Immature natural killer cell (primary cell): ENCODE data around the gene CRABP1. TPM values are rescaled to one million over a fixed set of nuclear protein-coding genes. Genes with fewer than 3 reads are reported as not detected.

Experiments
- DNase-seq, 3 donors: peaks; one replicate each; pipeline ENCODE4 v3.0.0; 2022; ENCODE audit warnings: mixed read lengths in 1 of 3
- H3K27ac Mint-ChIP-seq, 6 donors: one replicate each; pipeline ENCODE4 v1.8.0; 2020; ENCODE audit warnings: mixed read lengths in 6 of 6, mild to moderate bottlenecking in 5 of 6, inconsistent platforms in 4 of 6, moderate library complexity in 3 of 6
- H3K27me3 Mint-ChIP-seq, 3 donors: one replicate each; pipeline ENCODE4 v1.8.0; 2020 to 2021; ENCODE audit warnings: low read depth in 3 of 3, mild to moderate bottlenecking in 3 of 3, mixed read lengths in 3 of 3, moderate library complexity in 3 of 3, inconsistent platforms in 1 of 3
- H3K36me3 Mint-ChIP-seq, 3 donors: one replicate each; pipeline ENCODE4 v1.8.0; 2020; ENCODE audit warnings: mixed read lengths in 3 of 3, inconsistent platforms in 2 of 3, mild to moderate bottlenecking in 2 of 3
- H3K4me1 Mint-ChIP-seq, 2 donors: one replicate each; pipeline ENCODE4 v1.8.0; 2020; ENCODE audit warnings: inconsistent platforms in 2 of 2, mild to moderate bottlenecking in 2 of 2, mixed read lengths in 2 of 2, moderate library complexity in 1 of 2
- H3K4me3 Mint-ChIP-seq, 5 donors: one replicate each; pipeline ENCODE4 v1.8.0; 2020; ENCODE audit warnings: mild to moderate bottlenecking in 5 of 5, mixed read lengths in 5 of 5, inconsistent platforms in 3 of 5, moderate library complexity in 3 of 5
- H3K9me3 Mint-ChIP-seq, 6 donors: one replicate each; pipeline ENCODE4 v1.8.0; 2020; ENCODE audit warnings: mild to moderate bottlenecking in 6 of 6, mixed read lengths in 6 of 6, inconsistent platforms in 4 of 6, moderate library complexity in 3 of 6
- polyA plus RNA-seq, 3 donors: library from polyadenylated mRNA; unstranded; fragments of 300-500 nt; fragmentation: Illumina TruSeq; gene quantifications; one replicate each; pipeline ENCODE4 v1.2.3, GENCODE V29; 2021

Gene CRABP1
- polyA plus RNA-seq, 3 donors from 2014 or later = not detected

GRCh38 chr15:78322724-78323521, 17.2 kb upstream of the CRABP1 start:
- no peaks in the 10 kb centered on the region for H3K9me3 Mint-ChIP-seq
- no peaks in the 10 kb centered on the region for H3K4me1 Mint-ChIP-seq
- H3K27me3 Mint-ChIP-seq = peaks cover 0 to 3% (median 2%) of the 10 kb centered on the region in 3 donors
- H3K27ac Mint-ChIP-seq = no peak overlapping the region
- no peaks in the 10 kb centered on the region for H3K36me3 Mint-ChIP-seq
- DNase-seq = no peak
- no peak overlapping the region for H3K4me3 Mint-ChIP-seq

- Mint-ChIP-seq H3K4me3 (no peak overlapping the region), H3K4me1 (no peaks in the 10 kb centered on the region), H3K27ac (no peak overlapping the region), H3K27me3 (peaks cover 0 to 3% (median 1%) of the 10 kb centered on the region in 3 donors), H3K36me3 (no peaks in the 10 kb centered on the region), H3K9me3 (no peaks in the 10 kb centered on the region)
- DNase-seq = no peak
These were observed 16.5 kb upstream of the CRABP1 start for GRCh38 chr15:78323693-78324092.

DNA sequence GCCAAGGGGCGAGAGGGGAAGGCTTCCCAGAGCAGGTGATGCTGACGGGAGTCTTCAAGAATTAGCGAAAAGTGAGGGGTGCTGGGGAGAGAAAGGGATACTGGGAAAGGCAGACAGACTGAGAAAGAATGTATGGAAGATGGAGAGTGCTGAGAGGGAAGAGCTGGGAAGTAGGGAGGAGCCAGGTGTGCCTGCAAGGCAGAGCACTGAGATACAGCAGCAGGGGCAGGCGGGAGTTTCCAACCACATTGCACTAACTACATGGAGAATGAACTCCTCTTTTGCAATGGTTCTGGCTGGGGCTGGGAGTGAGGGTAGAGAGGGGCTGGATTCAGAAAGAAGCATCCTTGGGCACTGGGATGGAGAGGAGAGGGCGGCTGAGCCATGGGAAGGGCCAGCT, 16.0 kb upstream of the CRABP1 start:
- Mint-ChIP-seq H3K27me3 (peaks cover 0 to 3% (median 1%) of the 10 kb centered on the region in 3 donors), H3K27ac (no peak overlapping the region), H3K4me3 (no peak overlapping the region), H3K4me1 (no peaks in the 10 kb centered on the region), H3K36me3 (no peaks in the 10 kb centered on the region), H3K9me3 (no peaks in the 10 kb centered on the region)
- no peak for DNase-seq

DNA sequence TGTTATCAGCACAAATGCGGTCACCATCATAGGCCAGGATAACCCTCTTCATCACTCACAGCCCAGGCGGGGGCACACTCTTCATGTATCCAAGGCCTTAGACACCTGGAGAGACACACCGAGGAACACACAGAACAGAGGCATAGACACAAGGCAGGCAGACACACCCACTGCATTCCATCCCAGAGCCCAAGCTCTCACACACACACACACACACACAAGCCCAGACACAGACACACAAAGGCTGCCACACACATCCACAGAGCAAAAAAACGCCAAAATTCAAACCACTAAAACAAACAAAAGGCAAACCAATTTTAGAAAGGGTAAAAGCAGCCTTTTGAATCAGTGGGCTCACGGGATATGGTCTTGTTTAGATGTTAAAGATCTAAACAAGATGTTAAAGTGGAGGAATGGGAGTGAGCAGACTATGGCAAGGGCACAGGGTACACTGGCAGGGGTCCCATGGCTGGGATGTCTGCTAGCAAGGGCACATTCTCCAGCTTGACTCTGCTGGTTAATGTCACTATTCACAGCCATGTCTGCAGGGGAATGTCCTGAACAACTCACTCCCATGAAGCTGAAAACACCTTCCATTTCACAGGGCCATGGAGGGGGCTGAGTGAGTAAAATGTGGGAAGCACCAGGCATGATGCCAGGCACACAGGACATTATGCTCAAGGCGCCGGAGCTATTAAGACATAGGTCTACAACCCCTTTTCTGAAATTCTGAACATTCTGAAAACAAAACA, 14.9 kb upstream of the CRABP1 start:
- Mint-ChIP-seq H3K27ac (no peak overlapping the region), H3K9me3 (no peaks in the 10 kb centered on the region), H3K4me1 (no peaks in the 10 kb centered on the region), H3K36me3 (no peaks in the 10 kb centered on the region), H3K27me3 (peaks cover 0 to 3% (median 3%) of the 10 kb centered on the region in 3 donors), H3K4me3 (no peak overlapping the region)
- DNase-seq = no peak

- no peak overlapping the region for H3K4me3 Mint-ChIP-seq
These were observed 12.7 kb upstream of the CRABP1 start for GRCh38 chr15:78327466-78327865.

GRCh38 chr15:78329625-78330024, 10.5 kb upstream of the CRABP1 start:
- DNase-seq = no peak
- H3K4me1 Mint-ChIP-seq = no peaks in the 10 kb centered on the region
- no peak overlapping the region for H3K4me3 Mint-ChIP-seq
- peaks cover 3 to 7% (median 3%) of the 10 kb centered on the region in 3 donors for H3K27me3 Mint-ChIP-seq
- no peaks in the 10 kb centered on the region for H3K9me3 Mint-ChIP-seq
- H3K27ac Mint-ChIP-seq = no peak overlapping the region
- H3K36me3 Mint-ChIP-seq = no peaks in the 10 kb centered on the region

More at GRCh38 chr15:78327466-78327865, 12.7 kb upstream of the CRABP1 start:
- Mint-ChIP-seq H3K9me3 (no peaks in the 10 kb centered on the region), H3K36me3 (no peaks in the 10 kb centered on the region), H3K27ac (no peak overlapping the region), H3K27me3 (peaks cover 0 to 4% (median 3%) of the 10 kb centered on the region in 3 donors), H3K4me1 (no peaks in the 10 kb centered on the region)
- DNase-seq = no peak

GRCh38 chr15:78334845-78335244, 5.3 kb upstream of the CRABP1 start:
- peaks cover 0 to 5% (median 0%) of the 10 kb centered on the region in 3 donors for H3K36me3 Mint-ChIP-seq
- peaks cover 0 to 10% (median 7%) of the 10 kb centered on the region in 3 donors for H3K27me3 Mint-ChIP-seq
- no peaks in the 10 kb centered on the region for H3K9me3 Mint-ChIP-seq
- no peak for DNase-seq
- H3K4me1 Mint-ChIP-seq = no peaks in the 10 kb centered on the region
- H3K27ac Mint-ChIP-seq = no peak overlapping the region
- no peak overlapping the region for H3K4me3 Mint-ChIP-seq

DNA sequence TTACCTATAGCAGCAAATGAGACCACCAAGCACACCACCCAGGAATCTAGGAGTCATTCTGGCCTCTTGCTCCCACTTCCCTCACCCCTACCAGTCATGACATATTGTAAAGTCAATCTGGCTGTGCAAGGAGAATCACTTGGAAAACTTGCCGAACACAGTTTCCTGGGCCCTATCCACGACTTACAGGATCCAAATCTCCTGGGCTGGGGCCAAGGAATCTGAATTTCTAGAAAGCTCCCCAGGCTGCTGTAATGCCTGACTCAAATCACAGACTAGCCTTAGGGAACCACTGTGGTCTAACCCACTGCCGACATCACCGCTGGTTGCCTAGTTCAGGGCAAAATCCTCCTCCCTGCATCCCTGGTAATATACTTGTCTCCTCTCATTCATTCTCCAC, 4.2 kb upstream of the CRABP1 start:
- no peak overlapping the region for H3K4me3 Mint-ChIP-seq
- peaks cover 2 to 10% (median 10%) of the 10 kb centered on the region in 3 donors for H3K27me3 Mint-ChIP-seq
- H3K9me3 Mint-ChIP-seq = no peaks in the 10 kb centered on the region
- no peaks in the 10 kb centered on the region for H3K4me1 Mint-ChIP-seq
- no peak overlapping the region for H3K27ac Mint-ChIP-seq
- no peak for DNase-seq
- H3K36me3 Mint-ChIP-seq = peaks cover 0 to 5% (median 0%) of the 10 kb centered on the region in 3 donors

GRCh38 chr15:78338781-78339180, 1.4 kb upstream of the CRABP1 start:
- H3K9me3 Mint-ChIP-seq = no peaks in the 10 kb centered on the region
- H3K27me3 Mint-ChIP-seq = peaks cover 2 to 9% (median 7%) of the 10 kb centered on the region in 3 donors
- no peak overlapping the region for H3K4me3 Mint-ChIP-seq
- H3K27ac Mint-ChIP-seq = no peak overlapping the region
- peaks cover 0 to 5% (median 0%) of the 10 kb centered on the region in 3 donors for H3K36me3 Mint-ChIP-seq
- H3K4me1 Mint-ChIP-seq = no peaks in the 10 kb centered on the region
- DNase-seq = no peak

DNA sequence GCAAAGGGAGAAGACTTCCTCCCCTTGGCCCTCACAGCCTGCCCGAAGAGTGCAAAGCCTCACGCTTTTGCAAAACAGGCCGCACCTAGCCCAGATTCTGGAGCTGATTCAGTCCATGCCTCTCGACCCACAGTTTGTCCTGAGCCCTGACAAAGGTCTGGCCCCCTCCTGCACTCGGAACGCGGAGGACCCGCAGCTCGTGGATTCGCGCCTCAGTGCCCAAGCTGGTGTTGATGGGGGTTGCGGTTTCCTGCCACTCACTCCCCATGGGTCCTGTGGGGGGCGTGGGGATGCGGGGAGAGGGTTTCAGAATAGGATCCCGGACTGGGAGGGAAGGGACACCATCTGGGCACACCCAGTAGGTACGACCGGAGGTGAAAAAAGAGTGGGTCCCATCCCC, 594 bp upstream of the CRABP1 start:
- Mint-ChIP-seq H3K36me3 (peaks cover 0 to 5% (median 0%) of the 10 kb centered on the region in 3 donors), H3K27ac (no peak overlapping the region), H3K4me3 (no peak overlapping the region), H3K4me1 (no peaks in the 10 kb centered on the region), H3K9me3 (no peaks in the 10 kb centered on the region), H3K27me3 (peaks cover 2 to 9% (median 7%) of the 10 kb centered on the region in 3 donors)
- no peak for DNase-seq

- H3K27me3 Mint-ChIP-seq = peaks cover 2 to 11% (median 9%) of the 10 kb centered on the region in 3 donors
These were observed 1.2 kb downstream of the CRABP1 start for GRCh38 chr15:78341057-78341987.

DNA sequence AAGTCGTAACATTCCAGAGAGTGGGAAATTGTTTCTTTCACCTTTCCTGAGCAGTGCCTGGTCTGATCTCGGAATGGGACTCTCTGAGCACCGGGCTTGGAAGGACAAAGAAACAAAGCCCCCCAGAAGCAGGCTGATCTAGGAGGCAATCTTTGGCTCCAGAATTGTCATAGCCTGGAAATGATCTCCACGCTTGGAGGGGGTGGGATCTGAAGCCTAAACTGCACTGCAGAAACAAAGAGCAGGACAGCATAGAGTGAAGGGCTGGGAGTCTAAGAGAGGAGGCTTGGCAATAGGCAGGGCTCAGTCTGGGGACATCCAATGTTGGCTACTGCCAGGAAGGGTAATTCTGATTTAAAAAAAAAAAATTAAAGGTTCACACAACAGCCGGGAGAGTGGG, 1.9 kb downstream of the CRABP1 start:
- H3K27me3 Mint-ChIP-seq = peaks cover 2 to 14% (median 9%) of the 10 kb centered on the region in 3 donors
- H3K27ac Mint-ChIP-seq = no peak overlapping the region
- H3K9me3 Mint-ChIP-seq = no peaks in the 10 kb centered on the region
- H3K4me3 Mint-ChIP-seq = no peak overlapping the region
- no peaks in the 10 kb centered on the region for H3K4me1 Mint-ChIP-seq
- peaks cover 0 to 5% (median 0%) of the 10 kb centered on the region in 3 donors for H3K36me3 Mint-ChIP-seq
- no peak for DNase-seq

More at GRCh38 chr15:78341057-78341987, 1.2 kb downstream of the CRABP1 start:
- H3K27ac Mint-ChIP-seq = no peak overlapping the region
- H3K9me3 Mint-ChIP-seq = no peaks in the 10 kb centered on the region
- H3K36me3 Mint-ChIP-seq = peaks cover 0 to 5% (median 0%) of the 10 kb centered on the region in 3 donors
- DNase-seq = no peak
- H3K4me3 Mint-ChIP-seq = no peak overlapping the region
- H3K4me1 Mint-ChIP-seq = no peaks in the 10 kb centered on the region

DNA sequence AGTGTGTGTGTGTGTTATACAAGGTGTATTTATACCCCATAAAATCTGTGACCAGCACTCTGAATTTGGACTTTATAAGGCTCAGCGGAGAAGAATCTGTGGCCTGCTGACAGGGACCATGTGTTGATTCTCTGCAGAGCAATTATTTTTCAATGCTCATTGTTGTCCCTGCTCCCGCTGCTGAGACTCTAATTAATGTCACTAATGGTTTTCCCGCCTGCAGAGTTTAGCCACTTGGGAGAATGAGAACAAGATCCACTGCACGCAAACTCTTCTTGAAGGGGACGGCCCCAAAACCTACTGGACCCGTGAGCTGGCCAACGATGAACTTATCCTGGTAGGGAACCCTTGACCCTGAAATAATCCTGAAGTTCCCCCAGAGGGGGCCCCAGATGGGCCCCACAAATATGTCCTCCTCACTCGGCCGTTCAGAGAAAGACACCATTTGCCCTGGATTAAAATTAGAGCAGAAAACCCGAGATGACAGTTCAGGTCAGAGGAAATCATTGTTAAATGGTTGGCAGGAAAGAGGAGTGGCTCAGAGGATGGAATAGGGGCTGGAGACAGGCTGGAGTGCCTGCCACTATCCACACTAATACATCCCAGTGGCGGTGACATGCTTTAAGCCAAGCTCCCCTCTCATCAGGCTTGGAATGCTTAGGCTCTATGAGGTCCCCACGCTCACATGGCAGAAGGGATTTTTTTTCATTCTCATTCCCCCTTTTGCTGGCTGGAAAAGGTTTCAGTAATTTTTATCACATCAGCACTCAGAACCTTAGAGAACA, 3.3 kb downstream of the CRABP1 start:
- peaks cover 2 to 24% (median 6%) of the 10 kb centered on the region in 3 donors for H3K27me3 Mint-ChIP-seq
- H3K27ac Mint-ChIP-seq = no peak overlapping the region
- no peaks in the 10 kb centered on the region for H3K4me1 Mint-ChIP-seq
- DNase-seq = no peak
- H3K9me3 Mint-ChIP-seq = no peaks in the 10 kb centered on the region
- no peak overlapping the region for H3K4me3 Mint-ChIP-seq
- peaks cover 0 to 5% (median 0%) of the 10 kb centered on the region in 3 donors for H3K36me3 Mint-ChIP-seq
